WI38 (cell line): ENCODE measurements around the gene ZNF530.
A peak's percentile ranks its signal among the peaks of the same experiment; 100 is the strongest.

Source experiments
- H3K4me3 ChIP-seq: 2 replicates; pipeline ENCODE4 v1.5.1; 2011; ENCODE audit warnings: low read depth, mild to moderate bottlenecking, control low read depth, low read length
- TF ChIP-seq, protein P1 (sequence below): IDR thresholded peaks from 2 replicates; pipeline ENCODE4 v1.5.1; 2012; ENCODE audit warnings: low read depth, mild to moderate bottlenecking, control low read depth, low read length

Gene ZNF530

DNA sequence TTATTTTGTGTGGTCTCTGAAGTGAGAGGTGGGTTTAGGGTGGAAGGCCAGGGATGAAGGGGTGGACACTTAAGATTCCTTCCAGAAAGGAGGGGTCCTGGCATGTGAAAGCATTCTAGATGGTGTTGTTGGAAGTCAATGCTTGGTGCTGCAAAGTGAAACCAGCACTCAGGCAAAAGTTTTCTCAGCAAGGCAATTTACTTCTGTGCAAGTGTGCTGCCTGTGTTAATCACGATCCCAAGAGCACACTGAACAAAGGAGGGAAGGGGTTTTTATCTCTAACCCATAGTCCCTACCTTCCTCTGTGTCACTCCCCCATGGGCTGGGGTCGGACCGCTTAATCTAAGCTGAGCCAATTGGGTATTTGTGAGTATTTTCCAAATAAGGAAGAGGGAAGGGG, 15.7 kb downstream of the ZNF530 start:
- TF ChIP-seq, protein P1, sequence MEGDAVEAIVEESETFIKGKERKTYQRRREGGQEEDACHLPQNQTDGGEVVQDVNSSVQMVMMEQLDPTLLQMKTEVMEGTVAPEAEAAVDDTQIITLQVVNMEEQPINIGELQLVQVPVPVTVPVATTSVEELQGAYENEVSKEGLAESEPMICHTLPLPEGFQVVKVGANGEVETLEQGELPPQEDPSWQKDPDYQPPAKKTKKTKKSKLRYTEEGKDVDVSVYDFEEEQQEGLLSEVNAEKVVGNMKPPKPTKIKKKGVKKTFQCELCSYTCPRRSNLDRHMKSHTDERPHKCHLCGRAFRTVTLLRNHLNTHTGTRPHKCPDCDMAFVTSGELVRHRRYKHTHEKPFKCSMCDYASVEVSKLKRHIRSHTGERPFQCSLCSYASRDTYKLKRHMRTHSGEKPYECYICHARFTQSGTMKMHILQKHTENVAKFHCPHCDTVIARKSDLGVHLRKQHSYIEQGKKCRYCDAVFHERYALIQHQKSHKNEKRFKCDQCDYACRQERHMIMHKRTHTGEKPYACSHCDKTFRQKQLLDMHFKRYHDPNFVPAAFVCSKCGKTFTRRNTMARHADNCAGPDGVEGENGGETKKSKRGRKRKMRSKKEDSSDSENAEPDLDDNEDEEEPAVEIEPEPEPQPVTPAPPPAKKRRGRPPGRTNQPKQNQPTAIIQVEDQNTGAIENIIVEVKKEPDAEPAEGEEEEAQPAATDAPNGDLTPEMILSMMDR: no peak
- peak overlapping the region; percentile 99 for H3K4me3 ChIP-seq

DNA sequence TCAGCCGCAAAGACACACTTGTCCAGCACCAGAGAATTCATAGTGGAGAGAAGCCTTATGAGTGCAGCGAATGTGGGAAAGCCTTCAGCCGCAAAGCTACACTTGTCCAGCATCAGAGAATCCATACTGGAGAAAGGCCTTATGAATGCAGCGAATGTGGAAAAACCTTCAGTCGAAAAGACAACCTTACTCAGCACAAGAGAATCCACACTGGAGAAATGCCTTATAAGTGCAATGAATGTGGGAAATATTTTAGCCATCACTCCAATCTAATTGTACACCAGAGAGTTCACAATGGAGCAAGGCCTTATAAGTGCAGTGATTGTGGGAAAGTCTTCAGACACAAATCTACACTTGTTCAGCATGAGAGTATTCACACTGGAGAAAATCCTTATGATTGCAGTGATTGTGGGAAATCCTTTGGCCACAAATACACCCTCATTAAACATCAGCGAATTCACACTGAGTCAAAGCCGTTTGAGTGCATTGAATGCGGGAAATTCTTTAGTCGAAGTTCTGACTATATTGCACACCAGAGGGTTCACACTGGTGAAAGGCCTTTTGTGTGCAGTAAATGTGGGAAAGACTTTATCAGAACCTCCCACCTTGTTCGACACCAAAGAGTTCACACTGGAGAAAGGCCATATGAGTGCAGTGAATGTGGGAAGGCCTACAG, 21.1 kb downstream of the ZNF530 start:
- no peak overlapping the region for H3K4me3 ChIP-seq
- TF ChIP-seq, protein P1: no peak

DNA sequence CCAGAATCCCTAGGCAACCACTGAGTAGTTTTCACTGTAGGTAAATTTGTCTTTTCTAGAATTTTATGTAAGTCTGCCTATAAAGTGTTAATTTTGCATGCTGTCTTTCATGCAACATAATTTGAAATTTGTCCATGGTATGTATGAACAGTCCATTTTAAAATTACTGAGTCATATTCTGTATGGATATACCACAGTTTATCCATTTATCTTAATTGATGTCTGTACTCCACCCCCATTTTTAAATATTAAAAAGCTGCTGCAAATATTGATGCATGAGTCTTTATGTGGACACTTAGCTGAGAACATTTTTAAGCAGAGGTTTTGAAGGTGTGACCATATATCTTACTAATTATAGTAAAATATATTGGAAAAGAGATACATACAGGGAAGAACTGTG, 23.4 kb downstream of the ZNF530 start:
- TF ChIP-seq, protein P1: no peak
- H3K4me3 ChIP-seq: no peak overlapping the region

DNA sequence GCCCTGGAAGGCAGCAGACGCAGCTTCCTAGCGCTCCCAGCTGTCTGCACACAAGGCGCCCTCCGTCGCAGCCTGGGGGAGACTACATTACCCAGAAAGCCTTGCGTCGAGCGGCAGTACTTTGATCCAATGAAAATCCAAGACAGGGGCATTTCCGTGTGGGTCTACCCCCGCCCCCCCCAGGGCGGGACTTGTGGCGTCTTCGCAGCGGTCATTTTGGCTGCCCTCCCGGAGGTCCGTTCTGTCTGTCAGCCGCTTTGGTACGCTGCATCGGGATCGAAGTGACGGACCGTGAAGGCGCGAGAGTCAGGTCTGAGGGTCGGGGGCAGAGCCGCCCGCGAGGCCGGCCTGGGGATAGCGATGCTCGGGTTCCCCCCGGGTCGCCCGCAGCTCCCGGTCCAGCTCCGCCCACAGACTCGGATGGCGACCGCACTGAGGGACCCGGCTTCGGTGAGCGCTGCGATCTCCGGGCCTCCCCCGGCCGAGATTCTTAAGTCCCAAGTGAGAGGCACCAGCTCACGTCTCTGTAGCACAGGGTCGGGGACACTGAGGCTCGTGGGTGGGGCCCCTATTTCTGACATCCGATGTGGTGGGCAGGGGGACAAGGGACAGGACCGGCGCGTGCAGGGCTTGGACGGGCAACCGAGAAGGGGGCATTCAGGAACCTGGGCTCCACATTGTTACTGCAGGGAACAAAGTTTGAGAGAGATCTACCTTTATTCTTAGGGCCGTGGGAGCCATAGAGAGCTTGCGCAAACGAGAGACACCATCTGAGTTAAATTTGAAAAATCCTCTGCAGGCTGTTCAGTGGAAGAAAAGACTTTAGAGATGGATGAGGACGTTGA, 33.5 kb downstream of the ZNF530 start, which contains the start of gene ZNF211:
Gene ZNF211 (plus strand): TSS at position 182 of the 845 bp plus-strand sequence. CDS start 179 bp downstream, at position 361.
- peak within 1 kb of the TSS; percentile 90 for H3K4me3 ChIP-seq
- TF ChIP-seq, protein P1: no peak

DNA sequence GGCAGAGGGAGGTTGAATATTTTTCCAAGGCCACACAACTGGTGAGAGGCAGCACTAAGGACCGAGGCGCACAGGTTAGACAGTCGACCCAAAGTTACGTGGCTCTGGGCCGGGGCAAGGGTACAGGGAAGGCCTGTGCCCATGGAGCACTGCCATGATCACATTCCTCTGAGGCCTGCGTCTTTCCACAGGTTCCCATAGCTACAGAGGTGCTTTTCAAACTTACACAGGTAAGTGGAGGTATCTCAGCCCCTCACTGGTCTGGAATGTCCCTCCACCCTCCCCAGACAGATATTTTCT, 34.1 kb downstream of the ZNF530 start:
- peak overlapping the region; percentile 90 for H3K4me3 ChIP-seq
- TF ChIP-seq, protein P1: no peak

GRCh38 chr19:57637379-57637778, 37.7 kb downstream of the ZNF530 start:
- H3K4me3 ChIP-seq: no peak overlapping the region
- TF ChIP-seq, protein P1: no peak

DNA sequence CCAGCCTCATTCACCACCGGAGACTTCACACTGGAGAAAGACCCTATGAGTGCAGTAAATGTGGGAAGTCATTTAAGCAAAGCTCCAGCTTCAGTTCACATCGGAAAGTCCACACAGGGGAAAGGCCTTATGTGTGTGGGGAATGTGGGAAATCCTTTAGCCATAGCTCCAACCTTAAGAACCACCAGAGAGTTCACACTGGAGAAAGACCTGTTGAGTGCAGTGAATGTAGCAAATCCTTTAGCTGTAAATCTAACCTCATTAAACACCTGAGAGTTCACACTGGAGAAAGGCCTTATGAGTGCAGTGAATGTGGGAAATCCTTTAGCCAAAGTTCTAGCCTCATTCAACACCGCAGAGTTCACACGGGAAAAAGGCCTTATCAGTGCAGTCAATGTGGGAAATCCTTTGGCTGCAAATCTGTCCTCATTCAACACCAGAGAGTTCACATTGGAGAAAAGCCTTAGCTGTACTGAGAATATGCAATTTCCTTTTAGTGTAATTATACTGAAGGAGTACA, 42.1 kb downstream of the ZNF530 start:
- no peak overlapping the region for H3K4me3 ChIP-seq
- TF ChIP-seq, protein P1: no peak
